GM18526 (cell line): ENCODE measurements around the gene KISS1R.

Experiments used
- POLR2A ChIP-seq: IDR thresholded peaks from 3 replicates; pipeline ENCODE4 v1.6.1; 2011; ENCODE audit not compliant: insufficient read length; ENCODE audit errors: extremely low read depth

The KISS1R gene

DNA sequence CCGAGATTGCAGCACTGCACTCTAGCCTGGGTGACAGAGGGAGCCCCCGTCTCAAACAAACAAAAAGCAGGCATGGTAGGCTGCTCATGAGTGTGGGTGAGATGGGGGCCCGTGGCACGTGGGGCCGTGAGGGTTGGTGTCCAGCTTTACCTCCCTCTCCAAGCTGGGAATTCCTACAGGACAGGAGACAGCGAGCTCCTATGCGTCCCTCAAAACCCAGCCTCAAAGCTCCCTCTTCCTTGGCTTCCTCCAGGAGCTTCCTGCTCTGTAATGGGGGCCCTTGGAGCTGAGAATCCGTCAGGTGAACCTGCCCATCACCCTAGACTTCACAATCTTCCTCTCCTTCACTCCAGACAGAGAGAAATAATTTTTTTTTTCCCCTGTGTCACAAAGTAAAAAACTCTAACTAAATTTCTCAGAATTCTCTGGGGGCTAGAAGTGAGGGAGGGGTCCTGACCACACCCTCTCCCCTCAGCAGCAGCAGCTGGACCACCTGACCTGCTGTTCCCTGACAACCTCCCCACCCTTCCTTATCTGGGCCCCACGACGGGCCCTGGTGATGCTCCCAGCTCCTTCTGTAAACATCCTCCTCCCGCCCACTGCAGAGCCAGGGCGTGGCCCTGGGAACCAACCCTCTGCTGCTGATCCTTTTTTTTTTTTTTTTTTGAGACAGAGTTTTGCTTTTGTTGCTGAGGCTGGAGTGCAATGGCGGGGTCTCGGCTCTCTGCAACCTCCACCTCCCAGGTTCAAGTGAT, 44.9 kb downstream of the KISS1R start:
- TF ChIP-seq POLR2A = no peak

DNA sequence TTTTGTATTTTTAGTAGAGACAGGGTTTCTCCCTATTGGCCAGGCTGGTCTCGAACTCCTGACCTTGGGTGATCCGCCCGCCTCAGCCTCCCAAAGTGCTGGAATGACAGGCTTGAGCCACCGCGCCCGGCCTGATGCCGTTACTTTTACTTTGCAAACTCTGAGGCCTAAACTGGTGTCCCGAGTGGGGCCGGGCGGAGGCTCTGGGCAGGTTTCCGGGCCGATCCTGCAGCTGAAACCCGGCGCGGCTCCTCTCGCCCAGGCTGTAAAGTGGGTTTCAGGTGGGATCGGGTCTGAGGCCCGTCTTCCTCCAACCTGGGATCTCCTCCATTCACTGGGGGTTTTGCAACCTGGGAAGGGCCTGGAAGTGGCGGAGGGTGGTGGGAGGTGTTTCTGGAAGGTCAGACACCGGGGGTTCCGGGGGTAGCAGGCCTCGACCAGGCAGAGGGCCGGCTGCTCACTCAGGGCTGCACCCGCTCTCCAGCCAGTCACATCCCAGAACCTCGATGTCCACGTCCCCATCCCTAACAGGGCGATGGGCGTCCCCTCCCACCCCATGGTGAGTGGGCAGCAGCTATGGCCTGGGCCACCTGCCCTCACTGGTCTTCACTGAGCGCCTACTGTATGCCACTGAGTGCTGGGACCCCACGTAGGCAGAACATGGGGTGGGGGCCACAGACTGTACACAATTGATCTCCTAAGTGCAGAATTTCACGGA, 45.7 kb downstream of the KISS1R start:
- no peak for TF ChIP-seq POLR2A

DNA sequence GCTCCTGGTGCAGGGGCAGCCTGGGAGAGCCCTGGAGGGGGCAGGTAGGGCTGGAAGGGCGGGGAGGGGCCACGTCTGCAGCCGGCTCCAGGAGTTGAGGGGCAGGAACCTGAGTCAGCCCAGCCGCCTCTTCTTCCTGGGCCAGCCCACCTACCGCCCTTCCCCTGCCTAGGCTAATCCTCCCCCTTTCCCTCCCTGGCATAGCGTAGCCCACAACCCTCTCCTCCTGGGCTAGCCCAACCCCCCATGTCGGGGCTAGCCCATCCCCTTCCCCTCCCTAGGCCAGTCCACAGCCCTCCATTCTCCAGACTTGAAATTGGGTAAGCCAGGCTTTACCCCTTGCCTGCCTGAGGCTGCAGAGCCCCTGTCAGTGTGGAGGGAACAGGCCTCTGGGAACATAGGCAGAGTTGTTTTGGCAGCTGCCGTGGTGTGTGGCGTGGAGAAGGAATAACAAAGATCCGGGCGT, 46.4 kb downstream of the KISS1R start:
- no peak for TF ChIP-seq POLR2A

DNA sequence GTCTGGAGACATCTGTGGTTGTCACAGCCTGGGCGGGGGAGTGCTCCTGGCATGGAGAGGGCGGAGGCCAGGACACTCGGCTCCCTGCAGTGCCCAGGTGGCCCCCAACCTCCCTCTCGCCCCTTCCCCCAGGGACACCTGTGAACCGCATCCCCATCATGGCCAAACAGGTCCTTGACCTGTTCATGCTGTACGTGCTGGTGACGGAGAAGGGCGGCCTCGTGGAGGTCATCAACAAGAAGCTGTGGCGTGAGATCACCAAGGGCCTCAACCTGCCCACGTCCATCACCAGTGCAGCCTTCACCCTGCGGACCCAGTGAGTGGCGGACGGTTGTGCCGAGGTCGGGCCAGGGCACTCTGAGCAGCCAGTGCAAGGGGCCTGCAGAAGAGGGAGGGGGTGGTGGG, 47.0 kb downstream of the KISS1R start:
- TF ChIP-seq POLR2A = no peak

DNA sequence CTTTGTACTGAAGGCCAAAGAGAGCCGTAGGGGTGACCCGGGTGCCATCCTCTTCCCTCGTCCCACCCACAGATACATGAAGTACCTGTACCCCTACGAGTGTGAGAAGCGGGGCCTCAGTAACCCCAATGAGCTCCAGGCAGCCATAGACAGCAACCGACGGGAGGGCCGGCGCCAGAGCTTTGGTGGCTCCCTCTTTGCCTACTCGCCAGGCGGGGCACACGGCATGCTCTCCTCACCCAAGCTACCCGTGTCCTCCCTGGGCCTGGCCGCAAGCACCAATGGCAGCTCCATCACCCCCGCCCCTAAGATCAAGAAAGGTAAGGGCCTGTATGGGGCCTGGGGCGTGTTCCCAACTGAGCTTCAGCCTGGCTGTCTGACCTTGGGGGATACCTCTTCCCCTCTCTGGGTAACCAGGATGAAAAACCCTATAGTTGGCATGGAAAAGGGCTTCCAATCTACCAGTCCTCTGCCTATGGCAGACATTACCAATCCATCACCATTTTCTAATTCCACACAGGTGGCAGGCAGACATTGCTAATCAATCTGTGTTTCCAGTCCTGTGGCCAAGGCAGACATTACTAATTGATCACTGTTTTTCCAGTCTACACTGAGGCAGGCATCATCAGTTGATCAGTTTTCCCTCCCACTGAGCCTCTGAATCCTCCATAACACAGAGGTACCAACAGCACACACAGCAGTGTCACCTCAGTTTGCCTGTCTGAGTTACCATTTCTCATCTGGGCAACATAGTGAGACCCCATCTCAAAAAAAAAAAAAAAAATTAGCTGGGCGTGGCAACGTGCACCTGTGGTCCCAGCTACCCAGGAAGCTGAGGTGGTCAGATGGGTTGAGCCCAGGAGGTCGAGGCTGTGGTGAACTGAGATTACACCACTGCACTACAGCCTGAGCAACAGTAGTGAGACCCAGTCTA, 47.9 kb downstream of the KISS1R start:
- TF ChIP-seq POLR2A = no peak

DNA sequence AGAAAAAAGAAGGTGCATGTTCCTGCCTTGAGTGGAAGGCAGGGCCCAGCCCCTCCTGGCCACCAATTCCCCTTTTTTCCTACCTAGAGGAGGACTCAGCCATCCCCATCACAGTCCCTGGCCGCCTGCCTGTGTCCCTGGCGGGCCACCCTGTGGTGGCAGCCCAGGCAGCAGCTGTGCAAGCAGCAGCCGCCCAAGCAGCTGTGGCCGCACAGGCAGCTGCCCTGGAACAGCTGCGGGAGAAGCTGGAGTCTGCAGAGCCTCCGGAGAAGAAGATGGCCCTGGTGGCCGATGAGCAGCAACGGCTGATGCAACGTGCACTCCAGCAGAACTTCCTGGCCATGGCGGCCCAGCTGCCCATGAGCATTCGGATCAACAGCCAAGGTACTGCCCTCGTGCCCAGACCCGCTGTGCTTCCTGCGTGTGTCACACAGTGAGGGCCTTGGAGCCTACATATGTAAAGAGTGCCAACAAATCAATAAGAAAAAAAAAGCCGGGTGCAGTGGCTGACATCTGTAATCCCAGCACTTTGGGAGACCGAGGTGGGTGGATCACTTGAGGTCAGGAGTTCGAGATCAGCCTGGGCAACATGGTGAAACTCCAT, 49.5 kb downstream of the KISS1R start:
- no peak for TF ChIP-seq POLR2A
